Chondrocyte (in vitro differentiated cells): ENCODE measurements around the gene IL12B. TPM values are rescaled to one million over a fixed set of nuclear protein-coding genes. Genes with fewer than 3 reads are reported as not detected.
"Not testable (repeated sequence)": the region's sequence is repeated elsewhere in the genome, so short reads cannot be mapped to it uniquely, and the experiment has no call there.

Source experiments
- DNase-seq: peaks from one replicate; pipeline ENCODE4 v3.0.0; 2021; ENCODE audit warnings: mixed read lengths, low spot score
- H3K27ac Mint-ChIP-seq: one replicate; pipeline ENCODE4 v1.8.0; 2021; ENCODE audit warnings: mild to moderate bottlenecking, moderate library complexity, mixed read lengths; ENCODE audit not compliant: unreplicated experiment
- H3K27me3 Mint-ChIP-seq: 2 replicates; pipeline ENCODE4 v1.8.0; 2021; ENCODE audit warnings: low read depth, mixed read lengths
- H3K36me3 Mint-ChIP-seq: 2 replicates; pipeline ENCODE4 v1.8.0; 2021; ENCODE audit warnings: low read depth, mixed read lengths
- H3K4me1 Mint-ChIP-seq: 2 replicates; pipeline ENCODE4 v1.8.0; 2021; ENCODE audit warnings: low read depth, mild to moderate bottlenecking, mixed read lengths
- H3K4me3 Mint-ChIP-seq: one replicate; pipeline ENCODE4 v1.8.0; 2021; ENCODE audit warnings: mild to moderate bottlenecking, moderate library complexity, mixed read lengths; ENCODE audit not compliant: unreplicated experiment
- H3K9me3 Mint-ChIP-seq: 2 replicates; pipeline ENCODE4 v1.8.0; 2021; ENCODE audit warnings: low read depth, mixed read lengths
- CTCF ChIP-seq: fragments of 200-600 bp; sonication (generic); IDR thresholded peaks from 2 replicates; pipeline ENCODE4 v1.5.0; 2021; ENCODE audit warnings: antibody characterized with exemption, mild to moderate bottlenecking, moderate library complexity
- long read RNA-seq: library from polyadenylated mRNA; stranded (forward); transcript quantifications from one replicate; pipeline ENCODE4 v2.0.0, GENCODE V29; 2021
- total RNA-seq: library from RNA; stranded (reverse); gene quantifications from 3 replicates; pipeline ENCODE4 v1.2.1, GENCODE V29; 2021

IL12B gene
- total RNA-seq: not detected in 3 replicates
- long read RNA-seq: 0 reads

- Mint-ChIP-seq H3K9me3 (no peaks in the 10 kb centered on the region), H3K4me1 (peaks cover 18% of the 10 kb centered on the region), H3K36me3 (no peaks in the 10 kb centered on the region), H3K27ac (no peak within 1 kb of the TSS), H3K4me3 (peak within 1 kb of the TSS; percentile 67), H3K27me3 (peaks cover 12% of the 10 kb centered on the region)
- no peak for TF ChIP-seq CTCF
- no peak for DNase-seq
Measured at GRCh38 chr5:159330131-159330800, at the start of gene IL12B. Gene IL12B, minus strand, starts transcription at chr5:159330487. Its CDS starts 3,705 bp downstream, at chr5:159326782.

- H3K4me1 Mint-ChIP-seq: no peaks in the 10 kb centered on the region
- DNase-seq: no peak
- no peak for TF ChIP-seq CTCF
- no peak overlapping the region for H3K4me3 Mint-ChIP-seq
- H3K36me3 Mint-ChIP-seq: peaks cover 6% of the 10 kb centered on the region
- H3K27ac Mint-ChIP-seq: no peak overlapping the region
- peaks cover 23% of the 10 kb centered on the region for H3K27me3 Mint-ChIP-seq
- H3K9me3 Mint-ChIP-seq: peaks cover 55% of the 10 kb centered on the region
Measured at GRCh38 chr5:159377653-159378052, 47.4 kb upstream of the IL12B start.

GRCh38 chr5:159367866-159368265 is 37.6 kb upstream of the IL12B start:
- DNase-seq, H3K4me1 Mint-ChIP-seq, H3K4me3 Mint-ChIP-seq, H3K9me3 Mint-ChIP-seq, H3K27ac Mint-ChIP-seq, H3K36me3 Mint-ChIP-seq: not testable (repeated sequence)
- H3K27me3 Mint-ChIP-seq: peaks cover 30% of the 10 kb centered on the region

GRCh38 chr5:159366776-159367175 is 36.5 kb upstream of the IL12B start:
- peaks cover 30% of the 10 kb centered on the region for H3K27me3 Mint-ChIP-seq
- H3K9me3 Mint-ChIP-seq, H3K4me3 Mint-ChIP-seq, DNase-seq, H3K27ac Mint-ChIP-seq, H3K4me1 Mint-ChIP-seq, H3K36me3 Mint-ChIP-seq: not testable (repeated sequence)

GRCh38 chr5:159362220-159362619 is 31.9 kb upstream of the IL12B start:
- no peak for TF ChIP-seq CTCF
- peaks cover 3% of the 10 kb centered on the region for H3K9me3 Mint-ChIP-seq
- peaks cover under 1% of the 10 kb centered on the region for H3K4me1 Mint-ChIP-seq
- no peak overlapping the region for H3K4me3 Mint-ChIP-seq
- H3K27me3 Mint-ChIP-seq: peaks cover 18% of the 10 kb centered on the region
- H3K36me3 Mint-ChIP-seq: no peaks in the 10 kb centered on the region
- DNase-seq: no peak
- H3K27ac Mint-ChIP-seq: no peak overlapping the region

- not testable (repeated sequence) for H3K36me3 Mint-ChIP-seq, H3K9me3 Mint-ChIP-seq, H3K4me3 Mint-ChIP-seq, DNase-seq, H3K27ac Mint-ChIP-seq, H3K4me1 Mint-ChIP-seq
- peaks cover 19% of the 10 kb centered on the region for H3K27me3 Mint-ChIP-seq
Measured at GRCh38 chr5:159359871-159360270, 29.6 kb upstream of the IL12B start.

- H3K27ac Mint-ChIP-seq: no peak overlapping the region
- H3K9me3 Mint-ChIP-seq: peaks cover 3% of the 10 kb centered on the region
- peaks cover 17% of the 10 kb centered on the region for H3K27me3 Mint-ChIP-seq
- no peak for DNase-seq
- H3K4me3 Mint-ChIP-seq: no peak overlapping the region
- no peaks in the 10 kb centered on the region for H3K36me3 Mint-ChIP-seq
- no peak for TF ChIP-seq CTCF
- H3K4me1 Mint-ChIP-seq: peaks cover 4% of the 10 kb centered on the region
Measured at GRCh38 chr5:159359408-159359807, 29.1 kb upstream of the IL12B start.
